ENCODE results near the gene PHKG1.
"Not testable (repeated sequence)": the region's sequence is repeated elsewhere in the genome, so short reads cannot be mapped to it uniquely, and the experiment has no call there.

PHKG1 gene

GRCh38 chr7:56097700-56098099, 4.9 kb upstream of the PHKG1 start:
- no peak for TF ChIP-seq POLR2A (IDR thresholded peaks at IDR 0.05; ENCODE audit: low read length)
- TF ChIP-seq GATA1 (IDR thresholded peaks at IDR 0.05; ENCODE audit: low read depth, low read length): no peak

GRCh38 chr7:56092388-56092787, 364 bp downstream of the PHKG1 start:
- not testable (repeated sequence) for DNase-seq

More at GRCh38 chr7:56097700-56098099, 4.9 kb upstream of the PHKG1 start:
- DNase-seq: peak; percentile 59 to 70

- DNase-seq: no peak
- TF ChIP-seq GATA1 (IDR thresholded peaks at IDR 0.05; ENCODE audit: low read depth, low read length) (no peak), POLR2A (IDR thresholded peaks at IDR 0.05; ENCODE audit: low read length) (no peak)
Observed at GRCh38 chr7:56091591-56091990, 1.2 kb downstream of the PHKG1 start.

DNA sequence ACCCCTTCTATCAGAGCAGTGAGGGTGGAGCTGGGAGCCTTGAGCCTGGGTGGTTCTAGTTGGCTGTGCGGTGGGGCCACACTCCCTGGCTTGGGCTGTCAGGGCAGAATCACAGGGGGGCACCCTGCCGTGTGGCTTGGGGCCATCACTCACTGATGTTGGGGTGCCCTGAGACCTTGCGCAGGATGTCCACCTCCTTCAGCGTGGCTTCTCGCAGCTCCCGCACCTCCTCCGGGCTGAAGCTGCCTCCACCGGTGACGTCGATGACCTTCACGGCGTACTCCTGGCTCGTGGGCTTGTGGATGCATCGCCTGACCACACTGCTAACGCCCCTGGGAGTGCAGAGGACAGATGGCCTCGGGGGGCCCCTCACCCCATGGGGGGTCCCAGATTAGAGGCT, 5.3 kb downstream of the PHKG1 start:
- TF ChIP-seq GATA1 (IDR thresholded peaks at IDR 0.05; ENCODE audit: low read depth, low read length) (no peak), POLR2A (IDR thresholded peaks at IDR 0.05; ENCODE audit: low read length) (no peak)
- no peak for DNase-seq

- TF ChIP-seq POLR2A (IDR thresholded peaks at IDR 0.05; ENCODE audit: low read length) (no peak), GATA1 (IDR thresholded peaks at IDR 0.05; ENCODE audit: low read depth, low read length) (no peak)
- no peak for DNase-seq
Observed at GRCh38 chr7:56086761-56087160, 6.0 kb downstream of the PHKG1 start.

DNA sequence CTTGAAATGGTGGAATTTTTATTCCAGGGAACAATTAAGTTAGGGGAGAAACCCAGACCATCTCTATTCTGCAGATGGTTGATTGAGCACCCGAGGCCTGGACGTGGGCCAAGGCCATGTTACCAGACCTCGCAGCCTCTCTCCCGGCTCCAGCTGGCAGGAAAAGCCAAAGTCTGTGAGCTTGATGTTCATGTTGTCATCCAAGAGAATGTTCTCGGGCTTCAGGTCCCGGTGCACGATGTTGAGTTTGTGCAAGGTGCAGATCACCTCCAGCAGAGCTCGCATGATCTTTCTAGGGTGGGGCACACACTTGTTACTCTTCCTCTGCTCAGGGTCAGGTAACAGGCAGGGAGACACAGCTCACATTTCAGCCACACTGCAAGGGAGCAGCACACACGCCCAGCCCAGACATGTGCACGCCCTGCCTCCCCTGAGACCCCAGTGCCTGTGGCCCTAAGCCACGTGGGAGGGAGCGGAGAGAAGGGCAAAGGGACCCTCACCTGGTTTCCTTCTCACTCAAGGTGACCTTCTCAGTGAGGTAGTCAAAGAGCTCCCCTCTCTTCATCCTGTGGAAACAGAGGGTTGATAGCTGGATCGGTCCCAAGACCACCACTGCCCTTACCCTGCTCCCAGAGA, 9.5 kb downstream of the PHKG1 start:
- no peak for TF ChIP-seq POLR2A (IDR thresholded peaks at IDR 0.05; ENCODE audit: low read length)
- TF ChIP-seq GATA1 (IDR thresholded peaks at IDR 0.05; ENCODE audit: low read depth, low read length): no peak
- DNase-seq: no peak

DNA sequence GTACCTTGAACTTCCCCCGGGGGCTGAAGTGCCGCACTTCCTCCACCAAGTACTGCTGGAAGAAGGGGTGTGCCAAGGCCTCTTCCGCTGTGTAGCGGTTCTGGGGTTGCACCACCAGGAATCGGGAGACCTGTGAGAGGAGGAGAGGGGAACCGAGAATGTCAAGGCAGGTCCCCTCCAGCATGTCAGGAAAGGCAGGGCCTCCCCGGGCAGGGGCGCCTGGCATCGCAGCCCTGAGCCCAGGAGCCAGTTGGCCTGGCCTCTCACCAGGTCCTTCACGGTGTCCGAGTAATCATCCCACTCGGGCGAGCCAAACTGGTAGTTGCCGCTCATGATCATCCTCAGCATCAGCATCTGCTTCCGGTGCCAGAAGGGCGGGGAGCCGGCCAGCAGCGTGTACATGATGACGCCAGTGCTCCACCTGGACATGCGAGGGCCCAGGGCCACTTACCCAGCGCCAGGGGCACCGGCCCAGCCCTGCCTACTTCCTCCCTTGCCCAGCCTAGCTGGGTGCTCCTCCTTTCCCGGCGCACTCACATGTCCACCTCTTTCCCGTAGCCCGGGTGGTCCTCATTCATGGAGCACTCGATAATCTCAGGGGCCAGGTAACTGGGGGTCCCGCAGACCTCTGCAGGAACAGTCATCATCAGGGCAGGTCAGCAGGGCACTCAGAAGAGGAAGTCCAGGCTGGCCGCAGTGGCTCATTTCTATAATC, 11.0 kb downstream of the PHKG1 start:
- TF ChIP-seq POLR2A (IDR thresholded peaks at IDR 0.05; ENCODE audit: low read length): no peak
- TF ChIP-seq GATA1 (IDR thresholded peaks at IDR 0.05; ENCODE audit: low read depth, low read length): no peak
- no peak for DNase-seq

DNA sequence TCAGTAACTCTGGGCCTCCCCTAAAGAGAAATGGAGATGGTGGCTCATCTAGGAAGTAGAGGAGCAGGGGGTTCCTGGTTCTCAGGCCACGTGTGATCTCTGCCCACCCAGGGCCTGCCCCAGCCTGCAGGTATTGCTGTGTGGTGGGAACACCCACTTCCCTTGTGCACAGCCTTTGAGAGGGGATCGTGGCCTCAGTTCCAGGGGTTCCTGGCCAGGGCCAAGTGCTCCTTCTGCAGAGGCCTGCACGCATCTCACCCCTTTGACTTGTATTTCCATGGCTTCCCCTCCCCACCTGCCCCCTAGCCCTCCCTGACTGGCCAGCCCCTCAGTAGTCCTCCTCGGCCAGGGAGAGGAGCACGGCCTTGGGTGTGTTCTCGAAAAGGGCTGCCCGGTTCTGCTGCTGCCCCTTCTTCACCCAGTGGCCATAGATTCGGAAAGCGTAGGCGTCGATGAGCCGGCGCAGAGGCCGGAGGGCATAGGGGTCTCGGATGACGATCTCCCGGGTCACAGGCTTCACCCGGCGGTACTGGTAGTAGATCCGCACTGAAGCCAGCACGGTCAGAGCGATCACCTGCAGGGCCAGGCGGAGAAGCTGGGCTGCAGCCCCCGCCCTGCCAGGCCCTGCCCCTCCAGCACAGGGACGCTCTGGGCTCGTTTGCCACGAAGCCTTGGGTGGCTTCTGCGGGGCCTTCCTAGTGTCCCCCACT, 11.9 kb downstream of the PHKG1 start:
- not testable (repeated sequence) for DNase-seq

DNA sequence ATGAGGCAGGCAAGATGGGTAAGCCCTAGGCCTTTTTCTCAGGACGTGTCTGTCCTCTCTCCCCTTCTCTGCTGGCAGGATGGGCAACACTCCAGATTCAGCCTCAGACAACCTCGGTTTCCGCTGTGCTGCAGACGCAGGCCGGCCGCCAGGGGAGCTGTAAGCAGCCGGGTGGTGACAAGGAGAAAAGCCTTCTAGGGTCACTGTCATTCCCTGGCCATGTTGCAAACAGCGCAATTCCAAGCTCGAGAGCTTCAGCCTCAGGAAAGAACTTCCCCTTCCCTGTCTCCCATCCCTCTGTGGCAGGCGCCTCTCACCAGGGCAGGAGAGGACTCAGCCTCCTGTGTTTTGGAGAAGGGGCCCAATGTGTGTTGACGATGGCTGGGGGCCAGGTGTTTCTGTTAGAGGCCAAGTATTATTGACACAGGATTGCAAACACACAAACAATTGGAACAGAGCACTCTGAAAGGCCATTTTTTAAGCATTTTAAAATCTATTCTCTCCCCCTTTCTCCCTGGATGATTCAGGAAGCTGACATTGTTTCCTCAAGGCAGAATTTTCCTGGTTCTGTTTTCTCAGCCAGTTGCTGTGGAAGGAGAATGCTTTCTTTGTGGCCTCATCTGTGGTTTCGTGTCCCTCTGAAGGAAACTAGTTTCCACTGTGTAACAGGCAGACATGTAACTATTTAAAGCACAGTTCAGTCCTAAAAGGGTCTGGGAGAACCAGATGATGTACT, 13.1 kb downstream of the PHKG1 start:
- no peak for DNase-seq
- TF ChIP-seq POLR2A (IDR thresholded peaks at IDR 0.05; ENCODE audit: low read length): no peak
- no peak for TF ChIP-seq GATA1 (IDR thresholded peaks at IDR 0.05; ENCODE audit: low read depth, low read length)

- DNase-seq: no peak
- TF ChIP-seq GATA1 (IDR thresholded peaks at IDR 0.05; ENCODE audit: low read depth, low read length) (no peak), POLR2A (IDR thresholded peaks at IDR 0.05; ENCODE audit: low read length) (no peak)
Observed at GRCh38 chr7:56078196-56078595, 14.6 kb downstream of the PHKG1 start.

- DNase-seq: no peak
- TF ChIP-seq GATA1 (IDR thresholded peaks at IDR 0.05; ENCODE audit: low read depth, low read length): no peak
- no peak for TF ChIP-seq POLR2A (IDR thresholded peaks at IDR 0.05; ENCODE audit: low read length)
Observed at GRCh38 chr7:56077681-56078080, 15.1 kb downstream of the PHKG1 start.

GRCh38 chr7:56074371-56074791, 18.4 kb downstream of the PHKG1 start:
- TF ChIP-seq GATA1 (IDR thresholded peaks at IDR 0.05; ENCODE audit: low read depth, low read length) (no peak), POLR2A (IDR thresholded peaks at IDR 0.05; ENCODE audit: low read length) (no peak)
- DNase-seq: peak; percentile 71 to 82

- DNase-seq: not testable (repeated sequence)
Observed at GRCh38 chr7:56066376-56066775, 26.4 kb downstream of the PHKG1 start.

DNA sequence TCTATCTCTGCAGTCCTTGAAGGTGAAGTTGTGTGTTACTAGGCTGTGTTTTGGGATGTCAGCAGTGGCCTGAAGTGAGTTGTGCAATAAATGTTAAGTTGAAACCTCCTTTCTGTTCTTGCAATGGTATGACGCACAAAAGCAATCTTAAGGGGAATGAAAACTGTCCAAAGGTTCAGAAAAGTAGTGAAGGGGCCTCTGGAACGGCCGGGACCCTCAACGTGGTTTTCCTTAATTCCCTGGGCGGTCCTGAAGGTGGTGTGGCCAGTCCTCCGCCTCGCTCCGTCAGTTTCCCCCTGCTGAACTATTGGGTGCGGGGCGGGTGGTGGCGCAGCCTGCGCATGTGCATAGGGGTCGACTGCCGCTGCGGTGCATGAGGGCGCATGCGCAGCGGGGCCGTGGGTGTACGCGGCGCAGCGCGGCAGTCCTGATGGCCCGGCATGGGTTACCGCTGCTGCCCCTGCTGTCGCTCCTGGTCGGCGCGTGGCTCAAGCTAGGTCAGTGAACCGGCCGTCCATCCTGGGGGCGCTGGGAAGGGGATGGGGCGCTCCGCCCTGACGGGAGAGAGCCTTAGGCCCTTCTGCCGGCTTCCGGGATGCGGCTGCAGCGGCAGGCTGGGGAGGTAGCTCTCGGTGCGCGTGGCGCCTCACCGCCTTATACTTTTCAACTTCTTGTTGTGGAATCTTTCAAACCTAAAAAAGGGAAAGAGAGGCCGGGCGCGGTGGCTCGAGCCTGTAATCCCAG, 28.7 kb downstream of the PHKG1 start, which contains the start of gene SUMF2:
SUMF2 (plus strand) TSS at position 405 of the 744 bp plus-strand sequence; CDS start at position 431, 26 bp downstream.
- peak; percentile 90 to 94 for DNase-seq
- TF ChIP-seq POLR2A (IDR thresholded peaks at IDR 0.05; ENCODE audit: low read length): peak; percentile 93
- no peak for TF ChIP-seq GATA1 (IDR thresholded peaks at IDR 0.05; ENCODE audit: low read depth, low read length)

Data from erythroblast (primary cell).